Gastroesophageal sphincter (tissue), 4 donors: Measurements from ENCODE around the gene HS3ST4. TPM values are rescaled to one million over a fixed set of nuclear protein-coding genes. Genes with fewer than 3 reads are reported as not detected.

Experiments
- ATAC-seq: fragments of 150-250 bp; one replicate; pipeline ENCODE4 v1.9.1; 2016; ENCODE audit warnings: mild to moderate bottlenecking, moderate library complexity
- H3K27ac ChIP-seq, 4 donors: fragments of 200-600 bp; sonication (generic) in 3 of 4; 1 replicate in 3 of 4; 2 replicates in 1 of 4; pipeline ENCODE4 v1.5.1; 2016 to 2019
- H3K27me3 ChIP-seq: fragments of 200-600 bp; sonication (generic); one replicate; pipeline ENCODE4 v1.5.1; 2019
- H3K36me3 ChIP-seq, 2 donors: fragments of 200-600 bp; sonication (generic); one replicate each; pipeline ENCODE4 v1.5.1; 2019; ENCODE audit warnings: control low read depth in 1 of 2
- H3K4me1 ChIP-seq, 3 donors: fragments of 200-600 bp; sonication (generic); 1 replicate in 2 of 3; 2 replicates in 1 of 3; pipeline ENCODE4 v1.5.1; 2016 to 2019; ENCODE audit warnings: control low read depth in 2 of 3
- H3K4me3 ChIP-seq, 2 donors: fragments of 200-600 bp; sonication (generic); one replicate each; pipeline ENCODE4 v1.5.1; 2019; ENCODE audit warnings: mild to moderate bottlenecking in 1 of 2, moderate library complexity in 1 of 2
- H3K9me3 ChIP-seq, 3 donors: fragments of 200-600 bp; sonication (generic); one replicate each; pipeline ENCODE4 v1.5.1; 2017 to 2019; ENCODE audit warnings: control low read depth in 2 of 3
- EP300 ChIP-seq: sonication (generic); formaldehyde crosslinking; IDR thresholded peaks from one replicate; pipeline ENCODE4 v1.6.1; 2017; ENCODE audit warnings: antibody characterized with exemption, mild to moderate bottlenecking
- POLR2A ChIP-seq, 2 donors: fragments of 450-650 bp; IDR thresholded peaks; one replicate each; pipeline ENCODE4 v1.6.1; 2017; ENCODE audit warnings: antibody characterized with exemption in 2 of 2, mild to moderate bottlenecking in 2 of 2, moderate library complexity in 1 of 2
- POLR2AphosphoS5 ChIP-seq: sonication (generic); formaldehyde crosslinking; IDR thresholded peaks from one replicate; pipeline ENCODE4 v1.6.1; 2017; ENCODE audit warnings: antibody characterized with exemption
- WGBS, 2 donors: methylation state at CpG; one replicate each; pipeline ENCODE4 v1.1.5; 2018; ENCODE audit warnings: low coverage in 1 of 2; 5-methylcytosine and 5-hydroxymethylcytosine counted together
- small RNA-seq, 4 donors: library from RNA; depleted of rRNA; stranded (forward); fragments of <200 nt; gene quantifications; one replicate each; pipeline ENCODE3, GENCODE V24; 2016
- total RNA-seq, 4 donors: library from RNA; depleted of rRNA; stranded (reverse); fragments of >200 nt; gene quantifications; one replicate each; pipeline ENCODE4 v1.1.0, GENCODE V29; 2016
- TF ChIP-seq, protein P1 (sequence below), 4 experiments: fragments of 200-600 bp in 2 of 4; fragments of 450-650 bp in 2 of 4; sonication (generic) in 1 of 4; IDR thresholded peaks; one replicate each; pipeline ENCODE4 v1.5.1; 2017 to 2019; ENCODE audit warnings: antibody characterized with exemption in 4 of 4, mild to moderate bottlenecking in 2 of 4, moderate library complexity in 2 of 4

HS3ST4 gene
- total RNA-seq, 4 donors from 2014 or later: 0.12 TPM; not detected in 3

DNA sequence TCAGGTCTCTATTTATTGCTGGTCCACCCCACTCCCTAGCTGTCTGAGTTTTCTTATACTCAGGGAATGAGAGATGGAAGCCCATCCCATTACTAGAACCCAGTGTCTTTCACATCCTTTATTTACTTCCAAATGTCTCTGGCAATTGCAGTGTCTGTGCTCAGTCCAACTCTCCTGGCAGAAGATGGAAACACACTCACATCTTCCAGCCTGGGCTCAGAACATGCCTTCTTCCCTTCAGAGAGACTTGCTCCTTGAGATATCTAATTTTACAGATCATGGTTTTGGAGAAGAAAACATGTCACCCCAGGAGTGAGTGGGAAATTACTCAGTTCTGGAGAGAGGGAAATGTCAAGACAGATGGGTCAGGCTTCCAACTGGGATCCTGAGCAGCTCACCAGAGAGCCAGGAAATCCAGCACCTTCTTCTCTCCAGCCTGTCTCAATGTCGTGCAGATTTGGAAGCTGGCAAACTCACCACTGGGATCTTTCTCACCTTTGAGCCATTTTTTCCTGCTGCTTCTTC, 494.4 kb downstream of the HS3ST4 start:
- Histone ChIP-seq H3K27me3 (no peaks in the 10 kb centered on the region), H3K4me3 (no peak overlapping the region), H3K27ac (no peak overlapping the region), H3K4me1 (no peaks in the 10 kb centered on the region), H3K9me3 (no peaks in the 10 kb centered on the region), H3K36me3 (no peaks in the 10 kb centered on the region)
- 33 to 50% methylated on average over 1 of the region's 1 CpG for WGBS, 2 donors
- TF ChIP-seq EP300 (no peak), POLR2A (IDR thresholded peaks at IDR 0.05) (no peak), POLR2AphosphoS5 (no peak)
- TF ChIP-seq, protein P1, sequence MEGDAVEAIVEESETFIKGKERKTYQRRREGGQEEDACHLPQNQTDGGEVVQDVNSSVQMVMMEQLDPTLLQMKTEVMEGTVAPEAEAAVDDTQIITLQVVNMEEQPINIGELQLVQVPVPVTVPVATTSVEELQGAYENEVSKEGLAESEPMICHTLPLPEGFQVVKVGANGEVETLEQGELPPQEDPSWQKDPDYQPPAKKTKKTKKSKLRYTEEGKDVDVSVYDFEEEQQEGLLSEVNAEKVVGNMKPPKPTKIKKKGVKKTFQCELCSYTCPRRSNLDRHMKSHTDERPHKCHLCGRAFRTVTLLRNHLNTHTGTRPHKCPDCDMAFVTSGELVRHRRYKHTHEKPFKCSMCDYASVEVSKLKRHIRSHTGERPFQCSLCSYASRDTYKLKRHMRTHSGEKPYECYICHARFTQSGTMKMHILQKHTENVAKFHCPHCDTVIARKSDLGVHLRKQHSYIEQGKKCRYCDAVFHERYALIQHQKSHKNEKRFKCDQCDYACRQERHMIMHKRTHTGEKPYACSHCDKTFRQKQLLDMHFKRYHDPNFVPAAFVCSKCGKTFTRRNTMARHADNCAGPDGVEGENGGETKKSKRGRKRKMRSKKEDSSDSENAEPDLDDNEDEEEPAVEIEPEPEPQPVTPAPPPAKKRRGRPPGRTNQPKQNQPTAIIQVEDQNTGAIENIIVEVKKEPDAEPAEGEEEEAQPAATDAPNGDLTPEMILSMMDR (IDR thresholded peaks at IDR 0.05): no peak
- ATAC-seq: no peak

Small RNA genes lying within 50 kb of the gene (small RNA-seq; reads per million reads assigned to genes)
- gene HMGN2P3: 0 reads per million in 4 donors
- gene MIR548W: 0 reads per million in 4 donors
- gene RNA5SP405: 0 reads per million in 4 donors
